Keratinocyte (primary cell): ENCODE measurements around the gene NAV3. TPM values are rescaled to one million over a fixed set of nuclear protein-coding genes. Genes with fewer than 3 reads are reported as not detected.

ENCODE experiments used
- DNase-seq: peaks from one replicate; pipeline ENCODE4 v3.0.0-alpha.2; 2011; ENCODE audit warnings: low read depth, missing footprints, low spot score
- FAIRE-seq: peaks from 2 replicates; lab custom pipeline; 2011; peaks lifted over from hg19 to GRCh38; lab: Jason Lieb, UNC
- H2AFZ ChIP-seq: 2 replicates; pipeline ENCODE4 v1.6.0; 2012; ENCODE audit warnings: low read length, control low read depth, inconsistent platforms; ENCODE audit not compliant: control insufficient read depth
- H3K27ac ChIP-seq: 2 replicates; pipeline ENCODE4 v1.5.1; 2011; ENCODE audit warnings: low read length; ENCODE audit not compliant: control insufficient read depth, insufficient read depth
- H3K27me3 ChIP-seq: 3 replicates; pipeline ENCODE4 v1.6.0; 2011; ENCODE audit warnings: low read length; ENCODE audit not compliant: control insufficient read depth, insufficient read depth; ENCODE audit errors: extremely low read depth
- H3K36me3 ChIP-seq, 2 experiments: 2 replicates in 1 of 2; 3 replicates in 1 of 2; pipeline ENCODE4 v1.5.1; 2011; ENCODE audit warnings: low read length in 2 of 2, mild to moderate bottlenecking in 1 of 2; ENCODE audit not compliant: control insufficient read depth in 2 of 2, insufficient read depth in 2 of 2; ENCODE audit errors: extremely low read depth in 1 of 2
- H3K4me1 ChIP-seq: 3 replicates; pipeline ENCODE4 v1.5.1; 2011; ENCODE audit warnings: low read length; ENCODE audit not compliant: control insufficient read depth, insufficient read depth; ENCODE audit errors: extremely low read depth
- H3K4me2 ChIP-seq: 3 replicates; pipeline ENCODE4 v1.6.0; 2011; ENCODE audit warnings: low read depth, low read length; ENCODE audit not compliant: control insufficient read depth, insufficient read depth; ENCODE audit errors: extremely low read depth
- H3K4me3 ChIP-seq, 3 experiments: fragments of 200-600 bp in 1 of 3; sonication (generic) in 1 of 3; 2 replicates in 2 of 3; 3 replicates in 1 of 3; pipeline ENCODE4 v1.5.1; 2011 to 2016; ENCODE audit warnings: low read length in 3 of 3, mild to moderate bottlenecking in 3 of 3, control low read depth in 2 of 3, inconsistent platforms in 1 of 3, low read depth in 1 of 3, mixed read lengths in 1 of 3, mixed run types in 1 of 3, moderate library complexity in 1 of 3; ENCODE audit not compliant: control insufficient read depth in 2 of 3, insufficient read depth in 2 of 3; ENCODE audit errors: extremely low read depth in 1 of 3
- H3K79me2 ChIP-seq: 2 replicates; pipeline ENCODE4 v1.6.0; 2012; ENCODE audit warnings: low read length; ENCODE audit not compliant: control insufficient read depth, insufficient read depth
- H3K9ac ChIP-seq: 3 replicates; pipeline ENCODE4 v1.6.0; 2011; ENCODE audit warnings: low read length; ENCODE audit not compliant: control insufficient read depth, insufficient read depth; ENCODE audit errors: extremely low read depth
- H3K9me1 ChIP-seq: 3 replicates; pipeline ENCODE4 v1.6.0; 2011; ENCODE audit warnings: low read length; ENCODE audit not compliant: control insufficient read depth, insufficient read depth; ENCODE audit errors: extremely low read depth
- H3K9me3 ChIP-seq: 2 replicates; pipeline ENCODE4 v1.5.1; 2012; ENCODE audit warnings: low read depth, low read length; ENCODE audit not compliant: control insufficient read depth
- H4K20me1 ChIP-seq: 3 replicates; pipeline ENCODE4 v1.6.0; 2011; ENCODE audit warnings: low read length; ENCODE audit not compliant: control insufficient read depth, insufficient read depth; ENCODE audit errors: extremely low read depth
- EZH2 ChIP-seq: IDR thresholded peaks from one replicate; pipeline ENCODE4 v1.6.1; 2012; ENCODE audit warnings: inconsistent platforms, mild to moderate bottlenecking, low read length, moderate library complexity
- dilution Hi-C: fragments of 300-500 bp; cut with MboI; formaldehyde crosslinking; loops from one replicate; pipeline ENCODE4 v1.7.0; 2020; ENCODE audit warnings: low sequenced_read_pairs; ENCODE audit not compliant: extremely low pct_ligation_motif_present
- polyA plus RNA-seq, 5 experiments: library from polyadenylated mRNA; depleted of rRNA in 3 of 5; stranded (reverse) in 3 of 5; stranded (forward) in 1 of 5; unstranded in 1 of 5; fragments of >200 nt; gene quantifications; 1 replicate in 1 of 5; 2 replicates in 3 of 5; 3 replicates in 1 of 5; pipeline versions ENCODE4 v1.2.1 to v1.2.3, GENCODE V29; 2011 to 2012; ENCODE audit warnings: missing spikeins in 2 of 5, low read depth in 1 of 5, low replicate concordance in 1 of 5
- TF ChIP-seq, protein P1 (sequence below), 3 experiments: IDR thresholded peaks in 1 of 3; conservative IDR thresholded peaks in 1 of 3; optimal IDR thresholded peaks in 1 of 3; 2 replicates in 2 of 3; 3 replicates in 1 of 3; pipeline versions ENCODE3 to v1.5.1; 2011; ENCODE audit warnings: low read length in 3 of 3, mild to moderate bottlenecking in 3 of 3, moderate library complexity in 2 of 3, control low read depth in 1 of 3, inconsistent platforms in 1 of 3; ENCODE audit not compliant: insufficient read depth in 2 of 3; ENCODE audit errors: extremely low read depth in 1 of 3

The NAV3 gene
- polyA plus RNA-seq, 1 donor (not counting 4 experiments of a cell fraction or from before 2014, with no cell fraction given), result 22.6 TPM

DNA sequence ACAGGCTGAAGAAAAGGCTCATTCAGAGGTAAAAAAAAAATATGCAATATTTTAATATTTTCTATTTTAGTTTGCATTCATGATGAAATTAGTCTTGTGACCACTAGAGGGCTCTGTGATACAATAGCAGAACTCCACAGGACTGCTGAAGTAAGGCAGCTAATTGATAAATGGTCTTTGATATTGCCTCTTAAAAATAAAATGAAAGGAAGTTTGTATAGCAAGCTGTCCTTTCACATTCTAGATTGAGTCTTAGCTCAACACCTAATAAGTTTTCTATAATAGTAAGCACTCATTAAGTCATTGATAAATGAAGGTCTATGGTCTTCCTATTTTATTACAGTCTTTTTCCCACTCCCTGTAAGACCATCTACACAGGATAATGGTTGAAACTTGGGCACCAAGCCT is 315.7 kb downstream of the NAV3 start:
- Histone ChIP-seq H3K4me1 (no peaks in the 10 kb centered on the region), H3K79me2 (no peaks in the 10 kb centered on the region), H3K27ac (no peak overlapping the region), H3K9me1 (no peaks in the 10 kb centered on the region), H3K9me3 (no peaks in the 10 kb centered on the region), H3K27me3 (no peaks in the 10 kb centered on the region), H2AFZ (no peak overlapping the region), H3K4me2 (no peak overlapping the region), H3K4me3 (no peak overlapping the region), H3K36me3 (peaks cover 0 to 4% of the 10 kb centered on the region in 2 experiments), H4K20me1 (no peaks in the 10 kb centered on the region), H3K9ac (no peak overlapping the region)
- FAIRE-seq (no peak), DNase-seq (no peak)
- TF ChIP-seq, protein P1, sequence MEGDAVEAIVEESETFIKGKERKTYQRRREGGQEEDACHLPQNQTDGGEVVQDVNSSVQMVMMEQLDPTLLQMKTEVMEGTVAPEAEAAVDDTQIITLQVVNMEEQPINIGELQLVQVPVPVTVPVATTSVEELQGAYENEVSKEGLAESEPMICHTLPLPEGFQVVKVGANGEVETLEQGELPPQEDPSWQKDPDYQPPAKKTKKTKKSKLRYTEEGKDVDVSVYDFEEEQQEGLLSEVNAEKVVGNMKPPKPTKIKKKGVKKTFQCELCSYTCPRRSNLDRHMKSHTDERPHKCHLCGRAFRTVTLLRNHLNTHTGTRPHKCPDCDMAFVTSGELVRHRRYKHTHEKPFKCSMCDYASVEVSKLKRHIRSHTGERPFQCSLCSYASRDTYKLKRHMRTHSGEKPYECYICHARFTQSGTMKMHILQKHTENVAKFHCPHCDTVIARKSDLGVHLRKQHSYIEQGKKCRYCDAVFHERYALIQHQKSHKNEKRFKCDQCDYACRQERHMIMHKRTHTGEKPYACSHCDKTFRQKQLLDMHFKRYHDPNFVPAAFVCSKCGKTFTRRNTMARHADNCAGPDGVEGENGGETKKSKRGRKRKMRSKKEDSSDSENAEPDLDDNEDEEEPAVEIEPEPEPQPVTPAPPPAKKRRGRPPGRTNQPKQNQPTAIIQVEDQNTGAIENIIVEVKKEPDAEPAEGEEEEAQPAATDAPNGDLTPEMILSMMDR (optimal IDR thresholded peaks at IDR 0.05 in 1 of 3, IDR thresholded peaks at IDR 0.05 in 1 of 3, conservative IDR thresholded peaks at IDR 0.05 in 1 of 3; ENCODE audit: extremely low read depth in 1 of 3, insufficient read depth in 2 of 3, low read length in 3 of 3), result peak in 2 of 3 experiments; percentile 47 to 65
- no peak for TF ChIP-seq EZH2
- dilution Hi-C loops, result no loop called here

DNA sequence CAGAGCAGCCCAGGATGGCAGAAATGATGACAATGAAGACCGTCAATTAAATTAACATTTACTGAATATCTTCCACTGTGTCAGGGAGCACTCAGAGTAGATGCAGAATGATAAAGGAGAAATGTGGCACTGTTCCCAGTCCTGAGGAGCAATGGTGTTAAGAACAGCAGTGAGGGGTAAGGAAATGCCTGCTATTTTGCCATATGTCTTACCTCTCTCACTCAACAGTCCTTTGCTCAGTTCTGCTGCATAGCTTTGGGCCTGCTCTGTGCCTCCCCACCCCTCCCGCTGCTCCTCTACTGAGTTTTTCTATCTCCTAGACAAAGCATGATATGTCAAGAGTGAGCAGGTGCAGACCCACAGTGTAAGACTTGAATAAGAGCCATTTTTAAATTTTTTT is 318.8 kb downstream of the NAV3 start:
- Histone ChIP-seq H3K4me2 (no peak overlapping the region), H3K27ac (no peak overlapping the region), H2AFZ (no peak overlapping the region), H3K9me1 (no peaks in the 10 kb centered on the region), H3K36me3 (peaks cover 0 to 4% of the 10 kb centered on the region in 2 experiments), H3K9me3 (no peaks in the 10 kb centered on the region), H3K27me3 (no peaks in the 10 kb centered on the region), H3K79me2 (no peaks in the 10 kb centered on the region), H3K4me1 (no peaks in the 10 kb centered on the region), H3K4me3 (no peak overlapping the region), H3K9ac (no peak overlapping the region), H4K20me1 (no peaks in the 10 kb centered on the region)
- no peak for FAIRE-seq
- no peak for DNase-seq
- no peak for TF ChIP-seq EZH2
- TF ChIP-seq, protein P1 (optimal IDR thresholded peaks at IDR 0.05 in 1 of 3, IDR thresholded peaks at IDR 0.05 in 1 of 3, conservative IDR thresholded peaks at IDR 0.05 in 1 of 3; ENCODE audit: extremely low read depth in 1 of 3, insufficient read depth in 2 of 3, low read length in 3 of 3), result no peak
- dilution Hi-C loops, result no loop called here
